Testis (tissue), 2 donors: ENCODE results near the gene KCP.

Source experiments
- POLR2A ChIP-seq: fragments of 450-650 bp; IDR thresholded peaks from one replicate; pipeline ENCODE4 v1.6.1; 2017; ENCODE audit warnings: antibody characterized with exemption, mild to moderate bottlenecking, moderate library complexity
- TF ChIP-seq, protein P1 (sequence below), 3 experiments: fragments of 450-650 bp in 2 of 3; fragments of 200-600 bp in 1 of 3; sonication (generic) in 1 of 3; IDR thresholded peaks; one replicate each; pipeline ENCODE4 v1.5.1; 2016 to 2019; ENCODE audit warnings: antibody characterized with exemption in 3 of 3, mild to moderate bottlenecking in 2 of 3, moderate library complexity in 1 of 3

DNA sequence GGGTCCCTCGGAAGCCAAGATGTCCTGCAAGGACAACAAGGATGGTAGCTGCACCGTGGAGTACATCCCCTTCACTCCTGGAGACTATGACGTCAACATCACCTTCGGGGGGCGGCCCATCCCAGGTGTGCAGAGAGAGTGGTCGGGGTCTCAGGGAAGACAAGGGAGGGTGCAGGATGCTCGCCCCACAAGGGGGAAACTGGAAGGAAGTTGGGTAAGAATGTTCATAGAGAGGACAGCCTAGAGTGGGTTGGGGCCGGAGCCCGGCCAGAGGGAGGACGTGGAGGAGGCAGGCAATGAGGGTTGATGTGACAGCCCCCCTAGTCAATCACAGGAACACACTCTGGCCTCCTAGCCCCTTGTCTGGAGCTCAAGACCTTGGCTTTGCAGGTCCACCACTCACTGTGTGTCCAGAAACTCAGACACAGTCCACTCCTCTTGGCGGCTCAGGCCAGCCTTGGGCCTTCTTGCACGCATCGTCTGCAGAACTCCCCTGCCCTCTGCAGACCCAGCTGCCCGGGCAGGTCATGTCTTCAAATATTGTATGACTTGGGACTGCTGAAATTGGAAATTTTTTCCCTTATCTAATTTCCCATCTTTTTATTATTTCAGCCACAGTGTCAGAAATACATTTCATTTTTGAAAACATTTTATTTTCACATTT is 63.6 kb downstream of the KCP start:
- TF ChIP-seq POLR2A, result no peak
- TF ChIP-seq, protein P1, sequence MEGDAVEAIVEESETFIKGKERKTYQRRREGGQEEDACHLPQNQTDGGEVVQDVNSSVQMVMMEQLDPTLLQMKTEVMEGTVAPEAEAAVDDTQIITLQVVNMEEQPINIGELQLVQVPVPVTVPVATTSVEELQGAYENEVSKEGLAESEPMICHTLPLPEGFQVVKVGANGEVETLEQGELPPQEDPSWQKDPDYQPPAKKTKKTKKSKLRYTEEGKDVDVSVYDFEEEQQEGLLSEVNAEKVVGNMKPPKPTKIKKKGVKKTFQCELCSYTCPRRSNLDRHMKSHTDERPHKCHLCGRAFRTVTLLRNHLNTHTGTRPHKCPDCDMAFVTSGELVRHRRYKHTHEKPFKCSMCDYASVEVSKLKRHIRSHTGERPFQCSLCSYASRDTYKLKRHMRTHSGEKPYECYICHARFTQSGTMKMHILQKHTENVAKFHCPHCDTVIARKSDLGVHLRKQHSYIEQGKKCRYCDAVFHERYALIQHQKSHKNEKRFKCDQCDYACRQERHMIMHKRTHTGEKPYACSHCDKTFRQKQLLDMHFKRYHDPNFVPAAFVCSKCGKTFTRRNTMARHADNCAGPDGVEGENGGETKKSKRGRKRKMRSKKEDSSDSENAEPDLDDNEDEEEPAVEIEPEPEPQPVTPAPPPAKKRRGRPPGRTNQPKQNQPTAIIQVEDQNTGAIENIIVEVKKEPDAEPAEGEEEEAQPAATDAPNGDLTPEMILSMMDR (IDR thresholded peaks at IDR 0.05), result no peak
